NCI-H2107 treated with DMSO at 0.1 percent for 48 hours (cell line): ENCODE data around the gene PRICKLE2.

ENCODE experiments used
- DNase-seq: peaks from one replicate; lab custom pipeline; 2025; ENCODE audit not compliant: unreplicated experiment; lab: John Stamatoyannopoulos, UW

The PRICKLE2 gene

DNA sequence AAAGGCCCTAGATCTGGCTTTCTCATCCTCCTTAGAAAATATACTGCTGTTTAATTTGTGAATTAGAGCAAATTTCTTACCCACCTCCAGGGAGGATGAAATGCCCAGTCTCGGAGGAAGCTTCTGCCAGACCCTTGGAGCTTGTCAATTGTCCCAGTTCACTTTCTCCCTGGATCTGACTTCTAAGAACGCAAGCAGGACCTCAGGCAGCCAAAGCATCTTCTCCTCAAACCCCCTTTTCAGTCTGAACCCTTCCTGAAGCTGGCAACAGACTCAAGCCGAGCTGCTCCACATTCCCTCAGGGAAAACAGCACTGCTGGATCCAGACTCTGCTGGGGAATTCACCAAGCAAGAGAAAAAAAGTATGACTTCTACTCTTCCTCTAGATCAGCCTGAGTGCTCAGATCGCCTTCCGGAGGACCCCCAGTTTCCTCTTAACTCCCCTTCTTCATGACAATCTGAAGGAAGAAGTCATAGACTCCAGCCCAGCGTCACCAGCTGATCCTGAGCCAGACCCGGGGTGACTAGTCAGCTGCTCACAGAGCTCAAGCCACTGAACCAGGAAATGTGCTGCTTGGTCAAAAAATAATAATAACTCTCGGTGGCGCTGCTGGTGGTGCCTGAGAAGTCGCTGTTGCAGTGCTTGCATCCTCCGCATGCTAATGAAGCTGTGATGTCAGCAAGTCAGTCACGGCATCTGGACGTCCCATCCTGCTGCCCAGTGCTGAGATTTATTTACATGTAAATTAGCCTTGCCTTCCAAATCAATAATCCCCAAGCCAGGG, at the start of gene PRICKLE2:
TSS of gene PRICKLE2 (minus strand) at position 641 of the 785 bp plus-strand sequence. CDS start 26,539 bp downstream, outside the sequence.
- DNase-seq = no peak

DNA sequence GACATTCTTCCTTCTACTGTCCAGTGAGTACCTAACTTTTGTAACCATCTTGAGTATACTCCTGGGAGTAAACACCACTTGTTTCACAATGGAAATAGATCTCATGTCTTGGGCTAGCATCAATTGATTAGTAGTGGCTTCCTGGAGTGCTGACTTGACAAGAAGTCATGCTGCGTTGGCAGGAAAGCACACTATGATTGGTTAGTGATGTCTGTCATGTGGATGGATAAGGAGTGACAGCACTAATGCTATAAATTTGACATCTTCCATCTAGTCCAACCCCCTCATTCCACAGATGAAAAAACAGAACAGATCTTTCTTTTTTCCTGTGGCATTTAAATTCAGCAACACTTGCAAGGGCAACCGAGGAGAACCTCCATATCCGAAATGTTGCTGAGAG, 47.6 kb upstream of the PRICKLE2 start:
- DNase-seq = no peak

DNA sequence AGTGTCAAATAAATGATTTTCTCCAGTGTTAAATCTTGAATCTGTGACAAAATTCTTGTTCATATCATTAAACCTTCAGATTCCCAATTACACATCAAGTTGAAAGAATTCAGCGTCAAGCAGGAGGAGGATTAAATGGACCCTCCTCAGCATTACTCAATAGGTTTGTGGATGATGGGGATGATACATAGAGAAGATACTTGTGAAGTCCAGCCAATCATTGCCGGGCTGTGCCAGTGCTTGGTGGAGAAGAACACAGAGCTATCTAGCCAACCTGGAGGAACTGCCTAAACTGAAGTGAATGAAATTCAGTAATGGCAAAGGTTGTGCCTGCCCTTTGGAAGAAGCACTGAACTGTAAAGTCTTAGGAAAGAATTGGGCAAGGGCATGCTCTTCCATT, 47.0 kb upstream of the PRICKLE2 start:
- DNase-seq = no peak

- no peak for DNase-seq
These were observed 46.4 kb upstream of the PRICKLE2 start for GRCh38 chr3:64271631-64272030.

DNA sequence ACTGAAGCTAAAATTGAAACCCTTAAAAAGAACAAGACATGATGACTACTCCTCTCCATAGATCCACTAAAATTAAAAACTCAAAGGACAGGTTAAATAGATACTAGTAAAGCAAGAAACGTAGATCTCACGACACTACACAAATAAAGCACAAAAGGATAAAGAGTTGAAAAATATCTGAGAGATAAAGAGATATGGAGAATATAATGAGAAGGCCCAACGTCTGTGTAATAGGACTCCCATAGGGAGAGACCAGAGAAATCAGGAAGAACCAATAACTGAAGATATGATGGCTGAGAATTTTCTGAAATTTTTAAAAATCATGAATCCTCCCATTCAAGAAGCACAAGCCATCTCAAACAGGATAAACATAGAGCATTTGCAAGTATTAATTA, 45.6 kb upstream of the PRICKLE2 start:
- DNase-seq = no peak

DNA sequence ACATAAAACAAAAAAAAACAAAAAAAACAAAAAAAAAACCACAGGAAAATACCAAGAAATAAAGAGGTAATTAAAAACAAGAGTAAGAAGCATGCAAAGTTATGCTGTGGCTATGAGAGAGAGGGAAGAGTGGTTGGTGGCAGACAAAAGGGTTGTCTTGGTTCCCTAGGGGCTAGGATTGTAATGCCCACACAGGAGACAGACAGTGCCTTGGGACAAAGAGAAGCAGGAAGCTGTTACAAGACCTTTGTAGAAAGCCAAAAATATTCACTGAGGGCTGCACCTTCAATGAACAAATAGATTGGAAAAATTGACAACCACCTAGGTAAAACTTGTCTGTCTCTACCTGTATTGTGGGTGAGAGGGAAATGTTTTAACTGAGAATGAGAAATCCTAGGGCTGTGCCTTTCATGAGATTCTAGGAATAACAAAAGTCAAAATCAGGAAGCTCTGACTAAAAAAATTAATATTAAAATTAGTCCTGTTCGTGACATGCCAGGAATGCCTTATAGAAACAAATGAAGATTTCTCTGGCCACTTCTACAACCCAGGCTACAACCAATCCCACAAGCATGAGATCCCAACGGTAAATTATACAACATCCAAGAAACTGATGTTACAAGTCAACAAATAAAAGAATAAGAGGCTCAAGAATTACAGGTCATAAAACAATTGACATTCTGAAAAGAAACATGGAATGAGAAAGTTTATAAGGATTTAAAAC, 45.0 kb upstream of the PRICKLE2 start:
- DNase-seq = no peak

GRCh38 chr3:64268926-64269325, 43.7 kb upstream of the PRICKLE2 start:
- DNase-seq = no peak

- no peak for DNase-seq
These were observed 42.7 kb upstream of the PRICKLE2 start for GRCh38 chr3:64267721-64268604.

GRCh38 chr3:64266983-64267382, 41.7 kb upstream of the PRICKLE2 start:
- DNase-seq = no peak

GRCh38 chr3:64266065-64266931, 41.0 kb upstream of the PRICKLE2 start:
- no peak for DNase-seq

GRCh38 chr3:64265646-64266045, 40.4 kb upstream of the PRICKLE2 start:
- DNase-seq = no peak

- DNase-seq = no peak
These were observed 39.3 kb upstream of the PRICKLE2 start for GRCh38 chr3:64264501-64265109.

GRCh38 chr3:64262574-64263114, 37.4 kb upstream of the PRICKLE2 start:
- no peak for DNase-seq

GRCh38 chr3:64260431-64260830, 35.2 kb upstream of the PRICKLE2 start:
- no peak for DNase-seq

GRCh38 chr3:64259636-64260035, 34.4 kb upstream of the PRICKLE2 start:
- no peak for DNase-seq

DNA sequence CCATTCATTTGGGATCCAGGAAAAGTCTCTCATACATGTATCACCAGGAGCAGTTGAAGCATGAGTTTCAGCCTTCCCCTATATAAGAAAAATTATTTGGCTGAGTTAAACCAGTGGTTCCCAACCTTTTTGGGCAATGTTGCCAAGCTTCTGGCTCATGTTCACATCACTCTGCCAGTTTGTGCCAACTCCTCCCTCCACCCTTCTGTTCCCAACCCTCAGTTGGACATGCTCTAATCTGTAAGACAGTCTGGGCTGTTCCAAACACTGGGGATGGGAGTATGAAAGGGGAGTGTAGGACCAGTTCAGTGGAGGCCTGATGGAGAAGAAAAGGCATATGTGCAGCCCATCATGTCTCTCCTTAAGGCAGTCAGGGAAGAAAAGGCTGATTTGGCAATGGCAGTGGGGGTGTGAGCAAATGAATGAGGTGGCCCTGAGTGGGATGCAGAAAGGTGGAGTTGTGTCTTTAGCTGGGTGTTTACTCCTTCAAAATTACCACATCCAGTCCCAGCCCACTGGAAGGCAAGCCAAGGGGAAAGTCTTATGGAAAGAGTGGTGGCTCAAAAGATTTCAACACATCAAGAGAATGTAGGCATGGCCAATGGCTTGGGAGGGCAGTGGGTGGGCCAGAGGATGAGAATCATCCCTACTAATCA, 32.0 kb upstream of the PRICKLE2 start:
- no peak for DNase-seq

DNA sequence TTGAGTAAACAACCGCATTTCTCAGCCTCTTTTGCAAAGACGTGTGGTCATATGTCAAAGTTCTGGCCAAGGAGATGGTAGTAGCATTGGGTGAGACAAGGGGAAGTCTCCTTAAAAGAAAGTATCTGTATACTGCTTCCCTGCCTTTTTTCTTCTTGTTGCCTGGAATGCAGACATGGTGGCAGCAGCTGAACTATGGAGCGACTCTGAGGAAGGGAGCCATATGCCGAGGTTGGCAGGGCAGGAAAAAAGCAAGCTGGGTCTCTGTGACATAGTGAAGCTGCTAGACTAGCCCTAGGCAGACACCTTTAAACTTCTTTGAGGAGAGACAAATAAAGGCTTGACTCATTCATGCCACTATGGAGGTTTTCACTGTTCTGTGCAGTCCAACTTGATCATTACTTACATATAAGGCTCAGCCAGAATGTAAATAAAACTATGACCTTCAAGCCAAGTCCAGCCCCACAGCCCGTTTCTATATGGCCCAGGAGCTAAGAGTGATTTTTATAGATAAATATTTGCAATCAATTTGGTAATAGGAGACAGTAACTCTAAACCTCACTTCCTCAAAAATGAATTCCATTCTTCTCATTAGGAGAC, 30.6 kb upstream of the PRICKLE2 start:
- no peak for DNase-seq

DNA sequence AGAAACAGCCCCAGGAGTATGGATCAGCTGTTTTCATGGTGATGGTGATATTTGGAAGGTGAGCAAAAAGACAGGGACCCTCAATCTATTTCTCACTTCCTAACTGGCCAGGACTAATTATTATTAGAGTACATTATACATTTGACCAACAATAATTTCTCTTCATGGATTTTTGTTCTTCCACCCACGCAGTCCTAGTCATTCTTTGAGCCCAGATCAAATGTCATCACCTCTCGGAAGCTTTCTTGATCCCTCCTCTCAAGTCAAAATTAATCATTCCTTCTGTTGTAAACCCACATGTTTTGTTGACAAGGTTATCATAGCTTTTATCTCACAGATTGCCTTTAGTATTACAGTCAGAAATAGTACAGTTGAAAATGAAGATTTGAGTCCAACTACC, 29.2 kb upstream of the PRICKLE2 start:
- no peak for DNase-seq

GRCh38 chr3:64253689-64254088, 28.4 kb upstream of the PRICKLE2 start:
- DNase-seq = no peak
